Mesothelial cell of epicardium (in vitro differentiated cells): ENCODE data around the gene FARP2. TPM values are rescaled to one million over a fixed set of nuclear protein-coding genes. Genes with fewer than 3 reads are reported as not detected.
"Not testable (repeated sequence)": the region's sequence is repeated elsewhere in the genome, so short reads cannot be mapped to it uniquely, and the experiment has no call there.

Source experiments
- DNase-seq, 2 experiments: peaks; one replicate each; pipeline ENCODE4 v3.0.0; 2021; ENCODE audit warnings: low spot score in 2 of 2; ENCODE audit not compliant: unreplicated experiment in 2 of 2
- H3K27ac Mint-ChIP-seq: 2 replicates; pipeline ENCODE4 v1.8.0; 2021; ENCODE audit warnings: mixed read lengths
- H3K27me3 Mint-ChIP-seq: 2 replicates; pipeline ENCODE4 v1.8.0; 2021; ENCODE audit warnings: low read depth, mixed read lengths
- H3K36me3 Mint-ChIP-seq: 2 replicates; pipeline ENCODE4 v1.8.0; 2021; ENCODE audit warnings: mixed read lengths
- H3K4me1 Mint-ChIP-seq: 2 replicates; pipeline ENCODE4 v1.8.0; 2021; ENCODE audit warnings: mixed read lengths
- H3K4me3 Mint-ChIP-seq: 2 replicates; pipeline ENCODE4 v1.8.0; 2021; ENCODE audit warnings: mild to moderate bottlenecking, moderate library complexity, mixed read lengths
- H3K9me3 Mint-ChIP-seq: 2 replicates; pipeline ENCODE4 v1.8.0; 2021; ENCODE audit warnings: mixed read lengths
- CTCF ChIP-seq: fragments of 200-600 bp; sonication (generic); IDR thresholded peaks from one replicate; pipeline ENCODE4 v1.5.0; 2021; ENCODE audit warnings: antibody characterized with exemption; ENCODE audit not compliant: unreplicated experiment
- total RNA-seq: library from RNA; stranded (reverse); gene quantifications from 3 replicates; pipeline ENCODE4 v1.2.1, GENCODE V29; 2021

FARP2 gene
- total RNA-seq, 1 donor from 2014 or later, result 54.9 TPM

DNA sequence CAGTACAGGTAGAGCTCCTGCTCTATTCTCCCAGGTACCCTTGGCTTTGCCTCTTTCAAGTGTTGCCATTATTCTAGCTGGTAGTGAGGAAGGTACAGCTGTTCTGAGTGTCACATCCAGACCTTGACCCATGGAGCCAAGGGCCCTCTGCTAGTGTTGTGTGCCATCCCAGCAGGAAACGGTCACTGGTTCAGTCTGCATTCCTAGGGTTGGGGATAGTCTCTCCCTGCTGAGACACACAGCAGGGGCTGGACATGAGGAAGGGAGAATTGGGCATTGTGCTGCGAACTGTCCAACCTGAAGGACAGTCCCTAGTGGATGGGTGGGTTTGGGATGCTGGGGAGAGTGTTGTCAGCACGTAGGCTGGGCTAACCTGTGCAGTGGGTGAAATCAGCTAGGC is 59.1 kb downstream of the FARP2 start:
- Mint-ChIP-seq H3K27me3 (no peaks in the 10 kb centered on the region), H3K27ac (no peak overlapping the region), H3K4me3 (no peak overlapping the region), H3K36me3 (peaks cover 22% of the 10 kb centered on the region), H3K4me1 (peaks cover 11% of the 10 kb centered on the region), H3K9me3 (no peaks in the 10 kb centered on the region)
- no peak for TF ChIP-seq CTCF
- no peak for DNase-seq

DNA sequence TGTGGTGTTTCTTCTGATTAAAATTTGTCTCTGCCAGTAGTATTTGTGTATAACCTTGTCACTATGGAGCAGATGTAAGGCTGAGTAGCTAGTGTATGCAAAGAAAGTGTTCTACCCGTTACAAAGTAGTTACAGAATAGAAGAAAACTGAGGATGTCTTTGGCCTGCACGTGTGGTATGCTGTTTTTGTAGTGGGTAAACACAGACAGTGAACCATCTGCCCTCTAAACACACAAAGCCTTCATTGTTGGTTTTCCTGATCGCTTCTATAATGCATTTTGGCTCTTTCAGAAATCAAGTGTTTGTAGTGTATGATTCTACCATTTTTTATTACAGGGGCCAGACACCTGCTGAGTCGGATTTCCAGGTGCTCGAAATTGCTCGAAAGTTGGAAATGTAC is 61.5 kb downstream of the FARP2 start:
- Mint-ChIP-seq H3K27me3 (no peaks in the 10 kb centered on the region), H3K27ac (no peak overlapping the region), H3K4me1 (no peaks in the 10 kb centered on the region), H3K9me3 (peaks cover 4% of the 10 kb centered on the region), H3K4me3 (no peak overlapping the region), H3K36me3 (peaks cover 27% of the 10 kb centered on the region)
- no peak for DNase-seq
- TF ChIP-seq CTCF, result no peak

DNA sequence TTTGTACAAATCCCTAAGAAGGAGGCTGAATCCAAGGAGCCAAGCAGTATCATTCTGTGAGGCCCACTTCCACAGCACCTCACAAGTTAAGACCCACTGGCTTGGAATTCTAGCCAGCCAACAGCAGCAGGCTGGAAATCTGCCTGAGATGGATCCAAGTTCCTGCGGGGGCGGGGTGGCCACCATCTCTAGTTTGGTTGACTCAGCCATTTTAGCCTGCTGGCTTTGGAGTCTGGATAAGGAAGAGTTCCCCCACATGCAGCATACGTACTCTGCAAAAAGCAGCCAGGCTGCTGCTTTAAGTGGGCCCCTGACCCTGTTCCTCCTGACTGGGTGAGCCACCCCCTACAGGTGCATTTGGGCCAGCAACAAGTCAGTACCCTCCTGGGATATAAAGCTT is 65.2 kb downstream of the FARP2 start:
- H3K36me3 Mint-ChIP-seq, result peaks cover 52% of the 10 kb centered on the region
- no peaks in the 10 kb centered on the region for H3K4me1 Mint-ChIP-seq
- H3K27ac Mint-ChIP-seq, result no peak overlapping the region
- no peaks in the 10 kb centered on the region for H3K27me3 Mint-ChIP-seq
- peaks cover 32% of the 10 kb centered on the region for H3K9me3 Mint-ChIP-seq
- no peak overlapping the region for H3K4me3 Mint-ChIP-seq
- DNase-seq, result no peak
- TF ChIP-seq CTCF, result no peak

GRCh38 chr2:241421942-241422341 is 65.9 kb downstream of the FARP2 start:
- Mint-ChIP-seq H3K36me3 (peaks cover 52% of the 10 kb centered on the region), H3K9me3 (peaks cover 32% of the 10 kb centered on the region)
- not testable (repeated sequence) for H3K4me3 Mint-ChIP-seq, DNase-seq, H3K4me1 Mint-ChIP-seq, H3K27ac Mint-ChIP-seq, H3K27me3 Mint-ChIP-seq

DNA sequence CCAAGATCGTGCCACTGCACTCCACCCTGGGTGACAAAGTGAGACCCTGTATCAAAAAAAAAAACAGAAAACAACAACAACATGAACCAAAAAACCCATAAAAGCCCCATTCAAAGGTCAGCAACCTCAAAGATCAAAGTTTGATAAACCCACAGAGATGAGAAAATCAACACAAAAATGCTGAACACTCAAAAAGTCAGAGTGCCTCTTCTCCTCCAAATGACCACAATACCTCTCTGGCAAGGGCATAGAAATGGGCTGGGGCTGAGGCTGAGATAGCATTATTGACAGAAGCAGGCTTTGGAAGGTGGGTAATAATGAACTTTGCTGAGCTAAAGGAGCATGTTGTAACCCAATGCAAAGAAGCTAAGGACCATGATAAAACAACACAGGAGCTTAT is 66.3 kb downstream of the FARP2 start:
- Mint-ChIP-seq H3K9me3 (peaks cover 32% of the 10 kb centered on the region), H3K27ac (no peak overlapping the region), H3K4me3 (no peak overlapping the region), H3K4me1 (no peaks in the 10 kb centered on the region), H3K27me3 (no peaks in the 10 kb centered on the region), H3K36me3 (peaks cover 52% of the 10 kb centered on the region)
- TF ChIP-seq CTCF, result no peak
- no peak for DNase-seq

DNA sequence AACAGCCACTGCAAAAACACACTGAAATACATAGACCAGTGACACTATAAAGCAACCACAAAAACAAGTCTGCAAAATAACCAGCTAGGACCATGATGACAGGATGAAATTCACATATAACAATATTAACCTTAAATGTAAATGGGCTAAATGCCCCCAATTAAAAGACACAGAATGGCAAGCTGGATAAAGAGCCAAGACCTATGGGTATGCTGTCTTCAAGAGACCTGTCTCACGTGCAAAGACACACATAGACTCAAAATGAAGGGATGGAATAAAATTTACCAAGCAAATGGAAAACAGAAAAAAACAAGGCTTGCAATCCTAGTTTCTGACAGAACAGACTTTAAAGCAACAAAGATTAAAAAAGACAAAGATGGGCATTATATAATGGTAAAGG is 67.4 kb downstream of the FARP2 start:
- H3K4me3 Mint-ChIP-seq, H3K27me3 Mint-ChIP-seq, H3K27ac Mint-ChIP-seq, H3K4me1 Mint-ChIP-seq, DNase-seq: not testable (repeated sequence)
- peaks cover 47% of the 10 kb centered on the region for H3K36me3 Mint-ChIP-seq
- H3K9me3 Mint-ChIP-seq, result peaks cover 32% of the 10 kb centered on the region

DNA sequence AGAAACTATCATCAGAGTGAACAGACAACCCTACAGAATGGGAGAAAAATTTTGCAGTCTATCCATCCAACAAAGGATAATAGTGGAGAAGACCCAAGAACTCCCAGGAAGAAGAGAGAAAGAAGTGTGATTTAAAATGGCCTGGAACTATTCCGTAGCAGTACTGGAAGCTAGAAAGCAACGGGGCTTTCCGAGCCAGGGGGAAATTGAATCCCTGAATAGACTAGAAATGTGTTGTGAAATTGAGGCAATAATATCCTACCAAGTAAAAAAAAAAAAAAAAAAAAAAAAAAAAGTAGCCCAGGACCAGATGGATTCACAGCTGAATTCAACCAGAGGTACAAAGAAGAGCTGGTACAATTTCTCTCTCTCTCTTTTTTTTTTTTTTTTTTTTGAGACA is 69.3 kb downstream of the FARP2 start:
- Mint-ChIP-seq H3K36me3 (peaks cover 60% of the 10 kb centered on the region), H3K9me3 (peaks cover 42% of the 10 kb centered on the region), H3K4me1 (no peaks in the 10 kb centered on the region), H3K27me3 (no peaks in the 10 kb centered on the region), H3K27ac (no peak overlapping the region), H3K4me3 (no peak overlapping the region)
- no peak for TF ChIP-seq CTCF
- no peak for DNase-seq
